Measurements from ENCODE around the gene NT5C.

DNA sequence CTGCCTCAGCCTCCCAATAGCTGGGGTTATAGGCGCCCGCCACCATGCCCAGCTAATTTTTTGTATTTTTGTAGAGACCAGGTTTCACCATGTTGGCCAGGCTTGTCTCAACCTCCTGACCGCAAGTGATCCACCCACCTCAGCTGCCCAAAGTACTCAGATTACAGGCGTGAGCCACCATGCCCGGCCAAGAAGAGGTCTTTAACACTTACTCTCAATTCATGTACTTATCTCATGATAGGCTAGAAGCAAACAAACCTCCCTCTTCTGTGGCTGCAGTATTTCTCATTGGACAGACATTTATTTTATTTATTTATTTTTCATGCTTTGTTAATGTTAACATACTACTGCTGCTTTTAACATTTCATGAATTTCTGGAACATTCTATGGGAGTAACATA lies 7.0 kb upstream of the NT5C start:
- TF ChIP-seq, protein P1, sequence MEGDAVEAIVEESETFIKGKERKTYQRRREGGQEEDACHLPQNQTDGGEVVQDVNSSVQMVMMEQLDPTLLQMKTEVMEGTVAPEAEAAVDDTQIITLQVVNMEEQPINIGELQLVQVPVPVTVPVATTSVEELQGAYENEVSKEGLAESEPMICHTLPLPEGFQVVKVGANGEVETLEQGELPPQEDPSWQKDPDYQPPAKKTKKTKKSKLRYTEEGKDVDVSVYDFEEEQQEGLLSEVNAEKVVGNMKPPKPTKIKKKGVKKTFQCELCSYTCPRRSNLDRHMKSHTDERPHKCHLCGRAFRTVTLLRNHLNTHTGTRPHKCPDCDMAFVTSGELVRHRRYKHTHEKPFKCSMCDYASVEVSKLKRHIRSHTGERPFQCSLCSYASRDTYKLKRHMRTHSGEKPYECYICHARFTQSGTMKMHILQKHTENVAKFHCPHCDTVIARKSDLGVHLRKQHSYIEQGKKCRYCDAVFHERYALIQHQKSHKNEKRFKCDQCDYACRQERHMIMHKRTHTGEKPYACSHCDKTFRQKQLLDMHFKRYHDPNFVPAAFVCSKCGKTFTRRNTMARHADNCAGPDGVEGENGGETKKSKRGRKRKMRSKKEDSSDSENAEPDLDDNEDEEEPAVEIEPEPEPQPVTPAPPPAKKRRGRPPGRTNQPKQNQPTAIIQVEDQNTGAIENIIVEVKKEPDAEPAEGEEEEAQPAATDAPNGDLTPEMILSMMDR (IDR thresholded peaks at IDR 0.05) = no peak
- TF ChIP-seq POLR2A (IDR thresholded peaks at IDR 0.05) (no peak), EP300 (IDR thresholded peaks at IDR 0.05) (no peak)
